Endothelial cell of umbilical vein (primary cell): ENCODE data around the gene CDKL4. TPM values are rescaled to one million over a fixed set of nuclear protein-coding genes. Genes with fewer than 3 reads are reported as not detected.

ENCODE experiments used
- BruUV-seq: library from RNA; stranded (reverse); fragments of 400-500 nt; replicated peaks from 2 replicates; lab custom pipeline; 2021; lab: Mats Ljungman, UMichigan
- CTCF ChIA-PET: fragments of 300-600, 350-600 bp; sonication (Branson Sonifier 250); formaldehyde crosslinking; loops from one replicate; lab custom pipeline; 2021; ENCODE audit warnings: antibody characterized with exemption, inconsistent platforms; lab: Charles Lee
- POLR2A ChIA-PET: fragments of 300-600, 350-600 bp; sonication (Branson Sonifier 250); formaldehyde crosslinking; loops from one replicate; lab custom pipeline; 2021; ENCODE audit warnings: antibody characterized with exemption, inconsistent platforms; lab: Charles Lee
- DNase-seq: peaks from one replicate; pipeline ENCODE4 v3.0.0-alpha.2; 2011; ENCODE audit warnings: low read depth, low spot score
- FAIRE-seq: peaks from 2 replicates; lab custom pipeline; 2011; peaks lifted over from hg19 to GRCh38; lab: Jason Lieb, UNC
- H2AFZ ChIP-seq: 2 replicates; pipeline ENCODE4 v1.6.0; 2012; ENCODE audit warnings: low read depth, low read length, control low read depth, inconsistent platforms
- H3K27ac ChIP-seq: 2 replicates; pipeline ENCODE4 v1.5.1; 2011; ENCODE audit warnings: low read depth, mild to moderate bottlenecking, control low read depth, low read length, moderate library complexity; ENCODE audit not compliant: insufficient read depth
- H3K27me3 ChIP-seq, 2 experiments: 2 replicates each; pipeline versions ENCODE4 v1.6.0 to v1.6.1; 2011; ENCODE audit warnings: low read length in 2 of 2, mixed read lengths in 1 of 2; ENCODE audit not compliant: control insufficient read depth in 2 of 2, insufficient read depth in 2 of 2
- H3K36me3 ChIP-seq, 2 experiments: 2 replicates in 1 of 2; 3 replicates in 1 of 2; pipeline ENCODE4 v1.5.1; 2011; ENCODE audit warnings: low read length in 2 of 2, mild to moderate bottlenecking in 1 of 2, moderate library complexity in 1 of 2; ENCODE audit not compliant: control insufficient read depth in 2 of 2, insufficient read depth in 2 of 2; ENCODE audit errors: extremely low read depth in 1 of 2
- H3K4me1 ChIP-seq: 3 replicates; pipeline ENCODE4 v1.5.1; 2011; ENCODE audit warnings: mild to moderate bottlenecking, low read length; ENCODE audit not compliant: control insufficient read depth, insufficient read depth; ENCODE audit errors: extremely low read depth
- H3K4me2 ChIP-seq: 2 replicates; pipeline ENCODE4 v1.6.1; 2011; ENCODE audit warnings: low read length, control low read depth, mixed read lengths; ENCODE audit not compliant: insufficient read depth
- H3K4me3 ChIP-seq, 3 experiments: fragments of 200-600 bp in 1 of 3; sonication (generic), shearing (Covaris generic) in 1 of 3; replicated peaks in 1 of 3; 2 replicates each; pipeline ENCODE4 v1.5.1; 2011 to 2016; ENCODE audit warnings: control low read depth in 3 of 3, low read length in 3 of 3, mild to moderate bottlenecking in 2 of 3, inconsistent platforms in 1 of 3, low read depth in 1 of 3, moderate library complexity in 1 of 3; ENCODE audit not compliant: insufficient read depth in 1 of 3
- H3K79me2 ChIP-seq: 2 replicates; pipeline ENCODE4 v1.6.0; 2012; ENCODE audit warnings: low read length, inconsistent platforms; ENCODE audit not compliant: control insufficient read depth, insufficient read depth
- H3K9ac ChIP-seq: replicated peaks from 2 replicates; pipeline ENCODE3; 2011; ENCODE audit warnings: low read length, control low read depth; ENCODE audit not compliant: insufficient read depth; ENCODE audit errors: extremely low read depth
- H3K9me1 ChIP-seq: replicated peaks from 3 replicates; pipeline ENCODE4 v1.6.0; 2011; ENCODE audit warnings: mild to moderate bottlenecking, low read length; ENCODE audit not compliant: control insufficient read depth, insufficient read depth; ENCODE audit errors: extremely low read depth
- H3K9me3 ChIP-seq: replicated peaks from 2 replicates; pipeline ENCODE4 v1.5.1; 2012; ENCODE audit warnings: low read length, inconsistent platforms; ENCODE audit not compliant: control insufficient read depth, insufficient read depth
- H4K20me1 ChIP-seq: replicated peaks from 2 replicates; pipeline ENCODE3; 2011; ENCODE audit warnings: mild to moderate bottlenecking, low read length; ENCODE audit not compliant: control insufficient read depth, insufficient read depth; ENCODE audit errors: extremely low read depth
- EZH2 ChIP-seq: IDR thresholded peaks from 2 replicates; pipeline ENCODE4 v1.6.1; 2012; ENCODE audit warnings: borderline replicate concordance, low read depth, mild to moderate bottlenecking, moderate library complexity, low read length, inconsistent platforms; ENCODE audit not compliant: severe bottlenecking
- FOS ChIP-seq: IDR thresholded peaks from 2 replicates; pipeline ENCODE4 v1.6.1; 2011; ENCODE audit warnings: mild to moderate bottlenecking, low read length, moderate library complexity, borderline replicate concordance; ENCODE audit not compliant: insufficient read depth
- GATA2 ChIP-seq: IDR thresholded peaks from 2 replicates; pipeline ENCODE4 v1.7.0; 2011; ENCODE audit warnings: low read depth, mild to moderate bottlenecking, moderate library complexity, mixed read lengths, low read length; ENCODE audit not compliant: insufficient read length, insufficient read depth
- JUN ChIP-seq: IDR thresholded peaks from 2 replicates; pipeline ENCODE4 v1.6.1; 2011; ENCODE audit warnings: borderline replicate concordance, low read depth; ENCODE audit not compliant: insufficient read length, insufficient read depth
- MYC ChIP-seq: IDR thresholded peaks from one replicate; pipeline ENCODE4 v1.6.1; 2011; ENCODE audit warnings: mild to moderate bottlenecking, low read depth, low read length
- POLR2A ChIP-seq: IDR thresholded peaks from 2 replicates; pipeline ENCODE4 v1.6.1; 2012; ENCODE audit warnings: low read depth, mild to moderate bottlenecking, control low read depth, low read length
- POLR2AphosphoS5 ChIP-seq: IDR thresholded peaks from 2 replicates; pipeline ENCODE4 v1.6.1; 2012; ENCODE audit warnings: low read depth, mild to moderate bottlenecking, control low read depth, low read length, moderate library complexity; ENCODE audit not compliant: insufficient read depth
- dilution Hi-C: fragments of 300-500 bp; cut with MboI; formaldehyde crosslinking; loops from one replicate; pipeline ENCODE4 v1.15.0; 2019; ENCODE audit warnings: low sequenced_read_pairs; ENCODE audit not compliant: extremely low pct_ligation_motif_present
- intact Hi-C: fragments of 100-400 bp; cut with micrococcal nuclease; formaldehyde crosslinking; loops from one replicate; pipeline ENCODE4 v1.10.0; 2022
- polyA plus RNA-seq, 4 experiments: library from polyadenylated mRNA; depleted of rRNA in 3 of 4; stranded (reverse) in 3 of 4; unstranded in 1 of 4; fragments of >200 nt; gene quantifications; 2 replicates each; pipeline versions ENCODE4 v1.2.1 to v1.2.3, GENCODE V29; 2011 to 2012; ENCODE audit warnings: missing spikeins in 1 of 4
- total RNA-seq: library from RNA; stranded (reverse); gene quantifications from 2 replicates; pipeline ENCODE4 v1.2.3, GENCODE V29; 2021
- TF ChIP-seq, protein P1 (sequence below), 2 donors: IDR thresholded peaks; 1 replicate in 1 of 2; 2 replicates in 1 of 2; pipeline ENCODE4 v1.5.1; 2011; ENCODE audit warnings: low read length in 2 of 2, mild to moderate bottlenecking in 2 of 2, moderate library complexity in 2 of 2, control low read depth in 1 of 2, inconsistent platforms in 1 of 2, low read depth in 1 of 2; ENCODE audit not compliant: insufficient read depth in 1 of 2; ENCODE audit errors: extremely low read depth in 1 of 2

The CDKL4 gene
- total and polyA plus RNA-seq, 2 donors (not counting 3 experiments of a cell fraction or from before 2014, with no cell fraction given) = 0.17 to 0.75 TPM

DNA sequence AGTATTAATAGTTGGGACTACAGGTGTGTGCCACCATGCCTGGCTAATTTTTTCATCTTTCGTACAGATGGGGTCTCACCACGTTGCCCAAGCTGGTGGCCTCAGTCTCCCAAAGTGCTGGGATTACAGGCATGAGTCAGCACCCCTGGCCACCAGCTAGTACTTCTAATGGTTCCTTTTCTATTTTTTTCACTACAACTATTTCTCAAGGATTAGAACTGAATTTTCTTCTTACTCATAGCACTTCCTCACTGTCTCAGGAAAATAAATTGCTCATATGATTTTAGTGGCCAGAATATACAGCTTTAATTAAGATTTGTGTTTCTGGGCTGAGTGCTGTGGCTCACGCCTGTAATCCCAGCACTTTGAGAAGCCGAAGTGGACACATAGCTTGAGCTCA is 79.7 kb downstream of the CDKL4 start:
- Histone ChIP-seq H4K20me1 (no peaks in the 10 kb centered on the region), H2AFZ (no peak overlapping the region), H3K4me2 (no peak overlapping the region), H3K36me3 (no peaks in the 10 kb centered on the region), H3K27ac (no peak overlapping the region), H3K9ac (no peak overlapping the region), H3K4me3 (no peak overlapping the region), H3K9me1 (no peaks in the 10 kb centered on the region), H3K4me1 (no peaks in the 10 kb centered on the region), H3K27me3 (no peaks in the 10 kb centered on the region), H3K9me3 (no peaks in the 10 kb centered on the region), H3K79me2 (no peaks in the 10 kb centered on the region)
- CTCF ChIA-PET = interaction anchor here (0.7 to 1.4 kb wide), 2 partner anchors 9 to 117 kb away, joined by 3 to 5 read pairs; no protein-coding TSS in a partner anchor
- no peak for TF ChIP-seq POLR2A
- TF ChIP-seq FOS = no peak
- no peak for TF ChIP-seq POLR2AphosphoS5
- no peak for TF ChIP-seq EZH2
- TF ChIP-seq JUN = no peak
- TF ChIP-seq, protein P1, sequence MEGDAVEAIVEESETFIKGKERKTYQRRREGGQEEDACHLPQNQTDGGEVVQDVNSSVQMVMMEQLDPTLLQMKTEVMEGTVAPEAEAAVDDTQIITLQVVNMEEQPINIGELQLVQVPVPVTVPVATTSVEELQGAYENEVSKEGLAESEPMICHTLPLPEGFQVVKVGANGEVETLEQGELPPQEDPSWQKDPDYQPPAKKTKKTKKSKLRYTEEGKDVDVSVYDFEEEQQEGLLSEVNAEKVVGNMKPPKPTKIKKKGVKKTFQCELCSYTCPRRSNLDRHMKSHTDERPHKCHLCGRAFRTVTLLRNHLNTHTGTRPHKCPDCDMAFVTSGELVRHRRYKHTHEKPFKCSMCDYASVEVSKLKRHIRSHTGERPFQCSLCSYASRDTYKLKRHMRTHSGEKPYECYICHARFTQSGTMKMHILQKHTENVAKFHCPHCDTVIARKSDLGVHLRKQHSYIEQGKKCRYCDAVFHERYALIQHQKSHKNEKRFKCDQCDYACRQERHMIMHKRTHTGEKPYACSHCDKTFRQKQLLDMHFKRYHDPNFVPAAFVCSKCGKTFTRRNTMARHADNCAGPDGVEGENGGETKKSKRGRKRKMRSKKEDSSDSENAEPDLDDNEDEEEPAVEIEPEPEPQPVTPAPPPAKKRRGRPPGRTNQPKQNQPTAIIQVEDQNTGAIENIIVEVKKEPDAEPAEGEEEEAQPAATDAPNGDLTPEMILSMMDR (IDR thresholded peaks at IDR 0.05; ENCODE audit: extremely low read depth in 1 of 2, insufficient read depth in 1 of 2, low read depth in 1 of 2, low read length in 2 of 2) = no peak
- TF ChIP-seq GATA2 = no peak
- no peak for TF ChIP-seq MYC
- BruUV-seq = no TSS peak
- DNase-seq = no peak
- FAIRE-seq = no peak
- dilution Hi-C loops (no loop called here), intact Hi-C loops (no loop called here)
- POLR2A ChIA-PET = no interaction called here
